ENCODE measurements around the gene GPR101.
"Not testable (repeated sequence)": the region's sequence is repeated elsewhere in the genome, so short reads cannot be mapped to it uniquely, and the experiment has no call there.

The GPR101 gene

GRCh38 chrX:137025930-137026329 lies 7.9 kb downstream of the GPR101 start:
- FAIRE-seq, result no peak

- not testable (repeated sequence) for FAIRE-seq
Measured at GRCh38 chrX:137000236-137000635, 33.6 kb downstream of the GPR101 start.

GRCh38 chrX:136999024-136999423 lies 34.8 kb downstream of the GPR101 start:
- no peak for FAIRE-seq
